Thyroid gland (tissue), 4 donors: Measurements from ENCODE around the gene TUBB.

Source experiments
- POLR2A ChIP-seq, 2 donors: fragments of 450-650 bp; IDR thresholded peaks; one replicate each; pipeline ENCODE4 v1.6.1; 2017; ENCODE audit warnings: antibody characterized with exemption in 2 of 2, mild to moderate bottlenecking in 2 of 2, moderate library complexity in 1 of 2
- TF ChIP-seq, protein P1 (sequence below), 6 experiments: fragments of 200-600 bp in 3 of 6; fragments of 450-650 bp in 3 of 6; sonication (generic) in 3 of 6; IDR thresholded peaks; one replicate each; pipeline ENCODE4 v1.5.1; 2016 to 2019; ENCODE audit warnings: antibody characterized with exemption in 6 of 6, mild to moderate bottlenecking in 2 of 6, inconsistent platforms in 1 of 6, moderate library complexity in 1 of 6

DNA sequence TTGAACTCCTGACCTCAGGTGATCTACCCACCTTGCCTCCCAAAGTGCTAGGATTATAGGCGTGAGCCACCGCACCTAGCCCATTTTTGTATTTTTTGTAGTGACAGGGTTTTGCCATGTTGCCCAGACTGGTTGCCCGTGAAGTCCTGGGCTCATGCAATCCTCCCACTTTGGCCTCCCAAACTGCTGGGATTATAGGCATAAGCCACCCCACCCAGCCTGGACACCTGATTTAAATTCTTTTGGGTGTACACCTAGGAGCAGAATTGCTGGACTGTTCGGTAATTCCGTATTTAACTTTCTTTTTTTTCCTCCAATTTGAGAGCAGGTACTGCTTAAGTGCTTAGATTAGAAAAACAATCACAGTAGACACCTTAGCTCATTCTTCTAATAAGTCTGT is 23.7 kb upstream of the TUBB start:
- TF ChIP-seq POLR2A (IDR thresholded peaks at IDR 0.05) = no peak
- TF ChIP-seq, protein P1, sequence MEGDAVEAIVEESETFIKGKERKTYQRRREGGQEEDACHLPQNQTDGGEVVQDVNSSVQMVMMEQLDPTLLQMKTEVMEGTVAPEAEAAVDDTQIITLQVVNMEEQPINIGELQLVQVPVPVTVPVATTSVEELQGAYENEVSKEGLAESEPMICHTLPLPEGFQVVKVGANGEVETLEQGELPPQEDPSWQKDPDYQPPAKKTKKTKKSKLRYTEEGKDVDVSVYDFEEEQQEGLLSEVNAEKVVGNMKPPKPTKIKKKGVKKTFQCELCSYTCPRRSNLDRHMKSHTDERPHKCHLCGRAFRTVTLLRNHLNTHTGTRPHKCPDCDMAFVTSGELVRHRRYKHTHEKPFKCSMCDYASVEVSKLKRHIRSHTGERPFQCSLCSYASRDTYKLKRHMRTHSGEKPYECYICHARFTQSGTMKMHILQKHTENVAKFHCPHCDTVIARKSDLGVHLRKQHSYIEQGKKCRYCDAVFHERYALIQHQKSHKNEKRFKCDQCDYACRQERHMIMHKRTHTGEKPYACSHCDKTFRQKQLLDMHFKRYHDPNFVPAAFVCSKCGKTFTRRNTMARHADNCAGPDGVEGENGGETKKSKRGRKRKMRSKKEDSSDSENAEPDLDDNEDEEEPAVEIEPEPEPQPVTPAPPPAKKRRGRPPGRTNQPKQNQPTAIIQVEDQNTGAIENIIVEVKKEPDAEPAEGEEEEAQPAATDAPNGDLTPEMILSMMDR (IDR thresholded peaks at IDR 0.05) = no peak
